IMR-90 (cell line): ENCODE results near the gene SLC25A44. TPM values are rescaled to one million over a fixed set of nuclear protein-coding genes. Genes with fewer than 3 reads are reported as not detected.

Experiments
- ATAC-seq: fragments of 200-7000 bp; cut with Tn5 transposase; 2 replicates; pipeline ENCODE4 v1.9.1; 2020; ENCODE audit warnings: low read depth, mild to moderate bottlenecking, moderate library complexity
- BruUV-seq: library from RNA; stranded (reverse); fragments of 400-500 nt; replicated peaks from 2 replicates; lab custom pipeline; 2021; lab: Mats Ljungman, UMichigan
- CTCF ChIA-PET: fragments of 300-600 bp; formaldehyde crosslinking; extraction: SDS; loops from one replicate; lab custom pipeline; 2021; ENCODE audit warnings: antibody characterized with exemption; lab: Yijun Ruan, JAX
- POLR2A ChIA-PET: fragments of 300-600 bp; sonication (Branson Sonifier 250); formaldehyde crosslinking; loops from one replicate; lab custom pipeline; 2022; ENCODE audit warnings: antibody characterized with exemption; ENCODE audit not compliant: unreplicated experiment; lab: Charles Lee
- DNase-seq: peaks from one replicate; pipeline ENCODE4 v3.0.0; 2013
- H2AFZ ChIP-seq: replicated peaks from 2 replicates; pipeline ENCODE3; 2013; ENCODE audit warnings: low read length, mild to moderate bottlenecking; ENCODE audit not compliant: poor library complexity
- H2AK5ac ChIP-seq: 2 replicates; pipeline ENCODE4 v1.6.1; 2013; ENCODE audit warnings: low read depth, low read length, inconsistent platforms
- H2AK9ac ChIP-seq: replicated peaks from 2 replicates; pipeline ENCODE3; 2013; ENCODE audit warnings: mild to moderate bottlenecking, low read depth, low read length, moderate library complexity; ENCODE audit not compliant: poor library complexity
- H2BK120ac ChIP-seq: 2 replicates; pipeline ENCODE4 v1.6.1; 2013; ENCODE audit warnings: low read depth, low read length, inconsistent platforms
- H2BK15ac ChIP-seq: 3 replicates; pipeline ENCODE4 v1.6.1; 2013; ENCODE audit warnings: low read depth, low read length, inconsistent platforms
- H2BK20ac ChIP-seq: 2 replicates; pipeline ENCODE4 v1.6.1; 2013; ENCODE audit warnings: low read depth, mild to moderate bottlenecking, inconsistent platforms, low read length, moderate library complexity
- H2BK5ac ChIP-seq: 2 replicates; pipeline ENCODE4 v1.6.1; 2013; ENCODE audit warnings: mild to moderate bottlenecking, low read depth, low read length, inconsistent platforms; ENCODE audit not compliant: poor library complexity, severe bottlenecking
- H3K14ac ChIP-seq: replicated peaks from 2 replicates; pipeline ENCODE4 v1.6.1; 2013; ENCODE audit warnings: low read depth, low read length, inconsistent platforms
- H3K18ac ChIP-seq: 2 replicates; pipeline ENCODE4 v1.6.1; 2013; ENCODE audit warnings: low read depth, low read length, control low read depth
- H3K23ac ChIP-seq: 2 replicates; pipeline ENCODE4 v1.6.1; 2013; ENCODE audit warnings: low read depth, low read length, inconsistent platforms
- H3K27ac ChIP-seq: 2 replicates; pipeline ENCODE4 v1.5.1; 2013; ENCODE audit warnings: mild to moderate bottlenecking, control low read depth, low read length; ENCODE audit not compliant: insufficient read depth
- H3K27me3 ChIP-seq: 2 replicates; pipeline ENCODE4 v1.6.1; 2013; ENCODE audit warnings: low read length; ENCODE audit not compliant: control insufficient read depth, insufficient read depth
- H3K36me3 ChIP-seq: 2 replicates; pipeline ENCODE4 v1.6.1; 2013; ENCODE audit warnings: low read length, mixed read lengths; ENCODE audit not compliant: control insufficient read depth, insufficient read depth
- H3K4ac ChIP-seq: 2 replicates; pipeline ENCODE4 v1.6.1; 2013; ENCODE audit warnings: low read depth, low read length, inconsistent platforms
- H3K4me1 ChIP-seq: 2 replicates; pipeline ENCODE4 v1.6.1; 2013; ENCODE audit warnings: low read length, mixed read lengths; ENCODE audit not compliant: control insufficient read depth, insufficient read depth
- H3K4me2 ChIP-seq: 2 replicates; pipeline ENCODE4 v1.6.1; 2013; ENCODE audit warnings: low read depth, mild to moderate bottlenecking, control low read depth, low read length, moderate library complexity
- H3K4me3 ChIP-seq: 2 replicates; pipeline ENCODE4 v1.5.1; 2013; ENCODE audit warnings: low read depth, mild to moderate bottlenecking, control low read depth, low read length, moderate library complexity; ENCODE audit not compliant: insufficient read depth
- H3K56ac ChIP-seq: 2 replicates; pipeline ENCODE4 v1.6.1; 2013; ENCODE audit warnings: low read length, inconsistent platforms; ENCODE audit not compliant: insufficient read depth; ENCODE audit errors: extremely low read depth
- H3K79me1 ChIP-seq, 2 experiments: 2 replicates each; pipeline ENCODE4 v1.6.1; 2013; ENCODE audit warnings: low read length in 2 of 2, inconsistent platforms in 1 of 2, low read depth in 1 of 2
- H3K9ac ChIP-seq: 2 replicates; pipeline ENCODE4 v1.6.1; 2013; ENCODE audit warnings: low read depth, low read length, control low read depth
- H3K9me1 ChIP-seq: 2 replicates; pipeline ENCODE4 v1.6.1; 2013; ENCODE audit warnings: low read length, inconsistent platforms; ENCODE audit not compliant: insufficient read depth
- H3K9me3 ChIP-seq: 2 replicates; pipeline ENCODE4 v1.6.1; 2013; ENCODE audit warnings: low read length; ENCODE audit not compliant: control insufficient read depth, insufficient read depth
- H4K20me1 ChIP-seq: 2 replicates; pipeline ENCODE4 v1.6.1; 2013; ENCODE audit warnings: low read length, inconsistent platforms; ENCODE audit not compliant: insufficient read depth
- H4K5ac ChIP-seq: 2 replicates; pipeline ENCODE4 v1.6.1; 2013; ENCODE audit warnings: mild to moderate bottlenecking, low read depth, low read length, control low read depth
- H4K8ac ChIP-seq, 2 experiments: 2 replicates each; pipeline ENCODE4 v1.6.1; 2013; ENCODE audit warnings: low read depth in 2 of 2, low read length in 2 of 2, control low read depth in 1 of 2, inconsistent platforms in 1 of 2
- H4K91ac ChIP-seq: 2 replicates; pipeline ENCODE4 v1.6.1; 2013; ENCODE audit warnings: low read depth, low read length, inconsistent platforms; ENCODE audit not compliant: insufficient read depth
- CEBPB ChIP-seq: IDR thresholded peaks from 2 replicates; pipeline ENCODE4 v1.6.1; 2012; ENCODE audit warnings: low read depth, low read length, improper control_type of control experiment
- USF2 ChIP-seq: fragments of 150-350 bp; IDR thresholded peaks from 2 replicates; pipeline ENCODE4 v1.6.1; 2017; ENCODE audit warnings: mild to moderate bottlenecking, antibody characterized with exemption, low read length, low read depth
- WGBS, 2 experiments: methylation state at CpG; one replicate each; pipeline versions ENCODE4 v1.1.5 to v1.1.7; 2013; ENCODE audit warnings: missing lambda C conversion rate in 2 of 2; ENCODE audit not compliant: insufficient read length in 1 of 2; ENCODE audit errors: extremely low coverage in 2 of 2; 5-methylcytosine and 5-hydroxymethylcytosine counted together
- dilution Hi-C: fragments of 300-500 bp; cut with HindIII; formaldehyde crosslinking; loops from one replicate; pipeline ENCODE4 v1.14.3; 2018; ENCODE audit warnings: low sequenced_read_pairs; ENCODE audit not compliant: unreplicated experiment
- in situ Hi-C: fragments of 300-500 bp; cut with MboI; formaldehyde crosslinking; loops from 3 replicates; pipeline ENCODE4 v1.14.3; 2019; ENCODE audit warnings: low sequenced_read_pairs, inconsistent platforms, mixed read lengths
- intact Hi-C: fragments of 100-400 bp; cut with micrococcal nuclease; formaldehyde crosslinking; loops from 2 replicates; pipeline ENCODE4 v1.10.0; 2022
- polyA plus RNA-seq, 3 experiments: library from polyadenylated mRNA; depleted of rRNA; stranded (reverse); fragments of >200 nt; gene quantifications; 2 replicates each; pipeline ENCODE4 v1.2.3, GENCODE V29; 2012; ENCODE audit warnings: low replicate concordance in 1 of 3
- total RNA-seq: library from RNA; depleted of rRNA; stranded (reverse); fragments of >200 nt; gene quantifications from 2 replicates; pipeline ENCODE4 v1.2.3, GENCODE V29; 2012

SLC25A44 gene
- total and polyA plus RNA-seq, 2 of the 4 experiments (the other 2 are of a cell fraction), result 12.7 to 20.2 TPM

GRCh38 chr1:156212130-156212529 is 18.2 kb downstream of the SLC25A44 start:
- Histone ChIP-seq H3K9me3 (no peaks in the 10 kb centered on the region), H3K4me2 (peak overlapping the region; percentile 79; the same call in 1 of the 2 replicates), H2AK9ac (peak overlapping the region; percentile 84), H3K4me3 (no peak overlapping the region; the same call in 1 of the 2 replicates), H3K27me3 (no peaks in the 10 kb centered on the region), H3K9ac (peak overlapping the region; percentile 59; the same call in 1 of the 2 replicates), H2BK5ac (peak overlapping the region; percentile 56), H3K23ac (peak overlapping the region; percentile 77; the same call in 1 of the 2 replicates), H4K20me1 (no peaks in the 10 kb centered on the region), H2BK15ac (no peak overlapping the region), H2BK120ac (no peak overlapping the region), H3K79me1 (peaks cover 7 to 35% of the 10 kb centered on the region in 2 experiments), H2BK20ac (no peak overlapping the region), H3K14ac (peak overlapping the region; percentile 10; the same call in 1 of the 2 replicates), H4K8ac (peak overlapping the region; percentile 34 to 92), H3K56ac (peak overlapping the region; percentile 83; the same call in 1 of the 2 replicates), H3K4me1 (0 out of 2 replicates have a peak, but pooled peaks cover 2% of the 10 kb centered on the region), H3K27ac (peak overlapping the region; percentile 15), H3K9me1 (0 out of 2 replicates have a peak, but pooled peaks cover 5% of the 10 kb centered on the region), H4K5ac (peak overlapping the region; percentile 65), H3K18ac (no peak overlapping the region), H2AK5ac (peak overlapping the region; percentile 32; the same call in 1 of the 2 replicates), H3K4ac (peak overlapping the region; percentile 69), H2AFZ (no peak overlapping the region), H4K91ac (peak overlapping the region; percentile 41), H3K36me3 (peaks cover 19% of the 10 kb centered on the region)
- ChIA-PET POLR2A (interaction anchor here (0.9 to 1.9 kb wide), 2 partner anchors 19 to 71 kb away, joined by 8 to 16 read pairs; partner anchors contain the start of genes SLC25A44 and SMG5), CTCF (interaction anchor here (1.0 to 1.6 kb wide), 3 partner anchors 13 to 81 kb away, joined by 3 to 11 read pairs (median 3); no protein-coding TSS in a partner anchor)
- in situ Hi-C loops (loop anchor here (5.0 kb wide), 1 partner anchor 50 kb away; no protein-coding TSS in a partner anchor), intact Hi-C loops (no loop called here), dilution Hi-C loops (no loop called here)
- WGBS, 2 experiments, result 100% methylated on average over 1 of the region's 9 CpGs; no CpG with 5 or more reads in 1 of the 2 experiments
- no TSS peak for BruUV-seq
- DNase-seq (no peak), ATAC-seq (no peak)
- TF ChIP-seq USF2 (no peak), CEBPB (no peak)
